ENCODE data around the gene EPHA4. TPM values are rescaled to one million over a fixed set of nuclear protein-coding genes. Genes with fewer than 3 reads are reported as not detected.
"Not testable (repeated sequence)": the region's sequence is repeated elsewhere in the genome, so short reads cannot be mapped to it uniquely, and the experiment has no call there.

The EPHA4 gene
- polyA plus RNA-seq, 3 donors: 57.8 to 59.0 (median 58.4) TPM

DNA sequence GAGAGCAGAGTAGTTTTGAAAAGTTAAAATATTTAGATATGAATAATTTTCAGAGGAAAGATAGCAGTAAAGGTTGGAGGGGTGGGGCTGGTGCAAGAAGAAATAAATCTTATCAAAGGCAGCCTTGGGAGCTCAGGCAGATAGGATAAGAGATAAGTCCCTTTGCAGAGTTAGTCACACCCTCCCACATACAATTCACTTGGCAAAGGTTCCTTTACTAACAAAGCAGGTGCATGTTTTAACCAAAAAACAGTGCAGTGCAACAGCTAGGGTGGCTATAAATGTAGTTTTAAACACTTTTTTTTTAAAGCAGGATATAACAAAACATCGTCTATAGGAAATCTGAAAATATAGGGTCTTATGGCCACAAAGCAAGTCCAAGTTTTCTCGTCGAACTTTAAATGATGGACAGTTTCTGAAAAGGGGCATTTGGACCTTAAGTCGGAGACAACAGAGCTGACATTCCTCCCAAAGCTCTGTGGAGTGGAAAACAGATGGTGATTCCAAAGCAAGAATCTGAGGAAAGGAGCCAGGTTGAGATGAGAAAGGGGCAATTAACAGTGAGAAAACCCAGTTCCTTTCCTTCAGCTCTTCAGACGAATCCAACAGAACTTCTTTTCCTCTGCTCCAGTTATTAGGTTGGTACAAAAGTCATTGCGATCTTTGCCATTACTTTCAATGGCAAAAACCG is 53.0 kb downstream of the EPHA4 start:
- no peak for DNase-seq (ENCODE audit: extremely low read depth in 1 of 11, low read depth in 9 of 11, low spot score in 4 of 11)

DNA sequence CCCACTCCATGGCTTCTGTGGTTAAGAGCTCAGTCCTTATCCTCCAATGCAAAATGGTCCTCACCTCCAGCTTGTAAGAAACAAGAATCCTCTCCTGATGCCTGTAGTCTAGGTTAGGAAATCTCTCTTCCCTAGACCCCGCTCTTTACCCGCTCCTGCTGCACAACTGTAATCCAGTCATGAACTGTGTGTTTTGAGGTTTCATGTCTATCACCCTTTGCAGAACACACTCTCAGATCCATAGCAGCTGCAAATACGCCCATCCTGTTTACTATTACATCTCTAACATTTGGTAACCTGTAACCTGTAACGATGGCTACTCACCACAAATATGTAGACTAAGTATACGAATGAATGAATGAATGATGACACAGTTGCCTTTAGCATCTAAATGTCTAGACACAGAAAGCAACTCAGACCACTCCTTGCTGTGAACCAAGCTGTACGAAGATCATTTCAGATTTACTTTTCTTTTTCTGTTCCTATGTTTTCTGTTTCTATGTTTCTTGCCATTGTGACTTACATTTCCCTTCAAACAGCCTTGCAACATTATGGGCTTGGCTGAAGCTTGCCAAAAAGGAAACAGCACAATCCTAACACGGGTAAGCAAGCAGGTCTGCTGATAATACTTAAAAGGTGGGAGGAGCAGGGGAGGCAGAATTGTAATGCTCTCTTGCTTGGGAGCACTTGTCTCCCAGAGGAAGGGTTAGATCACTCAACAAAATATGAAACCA is 53.7 kb downstream of the EPHA4 start:
- DNase-seq (ENCODE audit: extremely low read depth in 1 of 11, low read depth in 9 of 11, low spot score in 4 of 11): no peak

GRCh38 chr2:221517696-221518151 is 54.4 kb downstream of the EPHA4 start:
- no peak for DNase-seq (ENCODE audit: extremely low read depth in 1 of 11, low read depth in 9 of 11, low spot score in 4 of 11)

GRCh38 chr2:221517146-221517695 is 54.9 kb downstream of the EPHA4 start:
- DNase-seq (ENCODE audit: extremely low read depth in 1 of 11, low read depth in 9 of 11, low spot score in 4 of 11): no peak

GRCh38 chr2:221515864-221516263 is 56.2 kb downstream of the EPHA4 start:
- no peak for DNase-seq (ENCODE audit: extremely low read depth in 1 of 11, low read depth in 9 of 11, low spot score in 4 of 11)

GRCh38 chr2:221514305-221515040 is 57.6 kb downstream of the EPHA4 start:
- DNase-seq (ENCODE audit: extremely low read depth in 1 of 11, low read depth in 9 of 11, low spot score in 4 of 11): no peak

GRCh38 chr2:221513232-221513631 is 58.9 kb downstream of the EPHA4 start:
- DNase-seq (ENCODE audit: extremely low read depth in 1 of 11, low read depth in 9 of 11, low spot score in 4 of 11): no peak

GRCh38 chr2:221511325-221511724 is 60.8 kb downstream of the EPHA4 start:
- not testable (repeated sequence) for DNase-seq (ENCODE audit: extremely low read depth in 1 of 11, low read depth in 9 of 11, low spot score in 4 of 11)

DNA sequence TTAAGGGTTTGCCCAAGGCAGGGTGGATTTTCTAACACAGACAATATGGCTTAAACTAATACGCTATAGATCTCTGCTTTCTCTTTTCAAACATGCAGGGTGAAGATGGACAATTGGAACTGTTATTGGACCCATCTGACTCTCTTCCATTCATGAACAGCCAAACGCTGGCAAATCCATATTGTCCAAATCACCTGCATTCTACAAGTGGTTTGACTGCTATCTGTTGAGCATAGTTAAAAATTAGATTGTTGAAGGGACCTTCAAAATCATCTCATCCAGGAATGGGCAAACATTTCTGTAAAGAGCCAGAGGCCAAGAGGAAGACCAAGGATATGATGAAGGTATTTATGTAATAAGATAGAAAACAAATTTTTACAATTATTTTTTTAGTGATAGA is 65.6 kb downstream of the EPHA4 start:
- no peak for DNase-seq (ENCODE audit: extremely low read depth in 1 of 11, low read depth in 9 of 11, low spot score in 4 of 11)

- DNase-seq (ENCODE audit: extremely low read depth in 1 of 11, low read depth in 9 of 11, low spot score in 4 of 11): no peak
Measured at GRCh38 chr2:221505605-221506004, 66.5 kb downstream of the EPHA4 start.

- DNase-seq (ENCODE audit: extremely low read depth in 1 of 11, low read depth in 9 of 11, low spot score in 4 of 11): no peak
Measured at GRCh38 chr2:221504905-221505304, 67.2 kb downstream of the EPHA4 start.

DNA sequence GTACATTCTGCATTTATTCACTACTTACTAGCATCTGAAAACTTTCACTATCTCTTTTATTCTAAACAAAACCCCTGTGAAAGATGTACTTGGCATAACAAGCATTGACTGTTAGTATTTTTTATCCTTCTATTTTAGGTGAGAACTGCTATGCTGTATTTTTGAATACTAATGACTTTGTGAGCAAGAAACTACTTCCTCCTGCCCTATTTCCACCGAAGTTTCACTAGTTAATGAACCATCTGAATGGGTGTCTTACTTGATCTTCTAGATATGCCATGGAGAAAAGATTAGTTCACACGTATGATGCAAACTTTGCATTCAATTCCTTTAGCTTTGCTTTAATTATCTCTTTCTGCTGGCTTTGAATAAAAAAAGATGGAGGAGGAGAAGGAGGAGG is 68.1 kb downstream of the EPHA4 start:
- DNase-seq (ENCODE audit: extremely low read depth in 1 of 11, low read depth in 9 of 11, low spot score in 4 of 11): no peak

DNA sequence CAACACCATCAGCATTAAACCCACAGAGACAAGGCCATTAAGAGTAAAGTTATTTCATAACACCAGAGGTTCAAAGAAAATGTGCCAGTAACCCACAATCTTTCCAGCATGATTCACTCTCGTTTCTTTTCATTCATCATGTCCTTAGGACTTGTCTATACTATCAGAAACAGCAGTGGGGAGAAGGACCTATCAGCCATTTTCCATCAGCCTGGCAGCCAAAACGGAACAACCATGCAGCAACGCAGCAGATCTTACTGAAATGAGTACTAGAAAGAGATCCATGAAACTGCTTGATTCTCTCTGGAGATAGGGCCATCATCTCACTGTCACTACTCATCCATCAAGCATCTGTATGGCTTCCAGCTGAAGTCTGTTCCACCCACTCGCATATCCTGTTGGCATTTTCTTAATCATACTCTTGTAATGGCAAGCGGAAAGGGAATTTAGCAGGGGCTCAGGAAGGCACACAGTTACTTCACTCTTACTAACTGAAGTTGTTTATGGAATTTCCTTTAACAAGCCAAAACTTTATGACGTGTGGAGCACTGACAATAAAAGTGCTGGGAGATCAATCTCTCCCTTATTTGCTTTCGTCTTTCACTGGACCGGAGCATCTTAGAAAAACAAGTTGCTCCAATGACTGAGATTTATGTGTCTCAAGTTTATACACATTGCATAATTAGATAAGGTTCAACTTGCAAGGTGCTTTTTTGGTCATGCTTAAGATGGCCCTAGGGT is 69.7 kb downstream of the EPHA4 start:
- DNase-seq (ENCODE audit: extremely low read depth in 1 of 11, low read depth in 9 of 11, low spot score in 4 of 11): peak in 6 of 11 donors; percentile 41 to 72 (median 51)

- no peak for DNase-seq (ENCODE audit: extremely low read depth in 1 of 11, low read depth in 9 of 11, low spot score in 4 of 11)
Measured at GRCh38 chr2:221501883-221502269, 70.2 kb downstream of the EPHA4 start.

GRCh38 chr2:221501210-221501882 is 70.8 kb downstream of the EPHA4 start:
- DNase-seq (ENCODE audit: extremely low read depth in 1 of 11, low read depth in 9 of 11, low spot score in 4 of 11): no peak

DNA sequence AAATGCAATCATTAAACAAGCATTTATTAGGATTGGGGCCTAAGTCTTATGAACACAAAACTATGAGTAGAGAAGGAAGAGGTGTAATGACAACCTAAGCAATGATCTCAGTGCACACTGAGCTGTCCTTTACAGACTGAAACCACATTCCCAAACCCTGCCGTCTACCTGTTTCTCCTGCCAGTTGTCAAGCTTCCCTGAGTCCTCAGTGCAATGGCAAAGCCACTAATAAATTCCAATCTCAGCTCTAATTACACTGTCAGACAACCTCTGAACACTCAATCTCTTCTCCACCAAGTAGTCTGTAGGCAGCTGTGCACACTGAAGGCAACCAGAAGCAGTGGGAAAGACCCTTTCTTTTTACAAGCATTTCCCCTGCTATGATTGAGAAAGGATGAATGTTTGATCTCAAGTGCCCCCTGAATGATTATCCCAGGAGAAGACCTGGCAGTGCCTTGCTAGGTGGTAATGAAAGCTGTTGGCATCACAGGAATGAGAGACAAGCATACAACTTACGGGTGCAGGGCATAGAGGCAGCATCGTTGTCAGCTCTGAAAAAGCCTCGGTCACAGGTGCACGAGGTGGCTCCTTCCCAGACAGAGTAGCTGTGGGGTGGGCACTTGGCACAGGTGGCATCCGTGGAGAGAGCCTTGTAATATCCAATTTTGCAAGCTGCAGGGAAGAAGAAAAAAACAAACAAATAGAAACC is 71.4 kb downstream of the EPHA4 start:
- DNase-seq (ENCODE audit: extremely low read depth in 1 of 11, low read depth in 9 of 11, low spot score in 4 of 11): peak in 3 of 11 donors; percentile 30 to 61 (median 39)

DNA sequence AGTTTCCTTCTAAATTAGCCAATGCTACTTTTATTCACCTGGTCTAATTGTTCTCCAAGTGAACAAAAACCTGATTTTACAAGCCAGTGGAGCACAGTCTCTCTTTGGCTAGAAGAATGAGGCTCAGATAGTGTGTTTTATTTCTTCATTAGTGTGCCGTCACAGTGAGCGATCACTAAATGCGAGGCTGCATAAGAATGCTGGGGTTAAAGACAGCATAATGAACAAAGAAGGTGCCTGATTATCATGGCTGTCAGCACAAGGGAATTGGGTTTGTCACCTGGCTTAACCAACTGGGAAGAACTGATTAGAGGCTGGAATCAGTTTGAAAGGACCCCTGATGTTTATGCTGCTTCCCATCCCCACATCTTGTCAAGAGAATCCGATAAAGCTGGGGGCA is 76.4 kb downstream of the EPHA4 start:
- DNase-seq (ENCODE audit: extremely low read depth in 1 of 11, low read depth in 9 of 11, low spot score in 4 of 11): peak in 2 of 11 donors; percentile 31 to 33

- DNase-seq (ENCODE audit: extremely low read depth in 1 of 11, low read depth in 9 of 11, low spot score in 4 of 11): no peak
Measured at GRCh38 chr2:221494556-221494955, 77.5 kb downstream of the EPHA4 start.
